ENCODE results near the gene KCNH1.

KCNH1 gene

GRCh38 chr1:210857146-210857663 lies 276.7 kb downstream of the KCNH1 start:
- DNase-seq (ENCODE audit: low read depth, low spot score) = peak; percentile 4
- TF ChIP-seq CTCF (IDR thresholded peaks at IDR 0.05; ENCODE audit: low read depth, low read length) = no peak
- H3K4me3 ChIP-seq (ENCODE audit: low read depth, low read length) = no peak overlapping the region
- in situ Hi-C loops (cut with HindIII; ENCODE audit: low sequenced_read_pairs) = no loop called here

GRCh38 chr1:210855440-210855839 lies 278.5 kb downstream of the KCNH1 start:
- in situ Hi-C loops (cut with HindIII; ENCODE audit: low sequenced_read_pairs) = no loop called here
- TF ChIP-seq CTCF (IDR thresholded peaks at IDR 0.05; ENCODE audit: low read depth, low read length) = no peak
- no peak overlapping the region for H3K4me3 ChIP-seq (ENCODE audit: low read depth, low read length)

GRCh38 chr1:210853276-210853675 lies 280.7 kb downstream of the KCNH1 start:
- in situ Hi-C loops (cut with HindIII; ENCODE audit: low sequenced_read_pairs) = no loop called here
- H3K4me3 ChIP-seq (ENCODE audit: low read depth, low read length) = no peak overlapping the region
- no peak for TF ChIP-seq CTCF (IDR thresholded peaks at IDR 0.05; ENCODE audit: low read depth, low read length)
- DNase-seq (ENCODE audit: low read depth, low spot score) = no peak

More at GRCh38 chr1:210855440-210855839, 278.5 kb downstream of the KCNH1 start:
- DNase-seq (ENCODE audit: low read depth, low spot score) = no peak

GRCh38 chr1:210850556-210850955 lies 283.4 kb downstream of the KCNH1 start:
- DNase-seq (ENCODE audit: low read depth, low spot score) = no peak
- in situ Hi-C loops (cut with HindIII; ENCODE audit: low sequenced_read_pairs) = no loop called here
- H3K4me3 ChIP-seq (ENCODE audit: low read depth, low read length) = no peak overlapping the region
- no peak for TF ChIP-seq CTCF (IDR thresholded peaks at IDR 0.05; ENCODE audit: low read depth, low read length)

GRCh38 chr1:210848474-210848873 lies 285.5 kb downstream of the KCNH1 start:
- TF ChIP-seq CTCF (IDR thresholded peaks at IDR 0.05; ENCODE audit: low read depth, low read length) = no peak
- DNase-seq (ENCODE audit: low read depth, low spot score) = no peak
- no peak overlapping the region for H3K4me3 ChIP-seq (ENCODE audit: low read depth, low read length)
- in situ Hi-C loops (cut with HindIII; ENCODE audit: low sequenced_read_pairs) = no loop called here

GRCh38 chr1:210841926-210842625 lies 291.9 kb downstream of the KCNH1 start:
- no peak for TF ChIP-seq CTCF (IDR thresholded peaks at IDR 0.05; ENCODE audit: low read depth, low read length)
- no peak for DNase-seq (ENCODE audit: low read depth, low spot score)
- in situ Hi-C loops (cut with HindIII; ENCODE audit: low sequenced_read_pairs) = no loop called here
- H3K4me3 ChIP-seq (ENCODE audit: low read depth, low read length) = no peak overlapping the region
